ENCODE results near the gene EMC1.

- no peak for TF ChIP-seq POLR2A (IDR thresholded peaks at IDR 0.05)
- no peak for TF ChIP-seq CTCF (IDR thresholded peaks at IDR 0.05)
These were observed 42.5 kb downstream of the EMC1 start for GRCh38 chr1:19208710-19209438.
